Left ventricle myocardium inferior (tissue), 1 donor: ENCODE measurements around the gene BSDC1. TPM values are rescaled to one million over a fixed set of nuclear protein-coding genes. Genes with fewer than 3 reads are reported as not detected.
A peak's percentile ranks its signal among the peaks of the same experiment; 100 is the strongest.

Source experiments
- DNase-seq: peaks from one replicate; pipeline ENCODE4 v3.0.0-alpha.2; 2020
- H3K27ac ChIP-seq: fragments of 200-600 bp; replicated peaks from 2 replicates; pipeline ENCODE4 v1.8.0; 2021
- H3K27me3 ChIP-seq: fragments of 200-600 bp; 2 replicates; pipeline ENCODE4 v1.8.0; 2021; ENCODE audit warnings: low read depth
- H3K36me3 ChIP-seq: fragments of 200-600 bp; 2 replicates; pipeline ENCODE4 v1.8.0; 2021
- H3K4me1 ChIP-seq: fragments of 200-600 bp; 2 replicates; pipeline ENCODE4 v1.8.0; 2021
- H3K4me3 ChIP-seq: fragments of 200-600 bp; 2 replicates; pipeline ENCODE4 v1.8.0; 2021; ENCODE audit warnings: mild to moderate bottlenecking, moderate library complexity
- H3K9me3 ChIP-seq: fragments of 200-600 bp; replicated peaks from 2 replicates; pipeline ENCODE4 v1.8.0; 2021
- intact Hi-C: fragments of 100-400 bp; cut with micrococcal nuclease; formaldehyde crosslinking; loops from one replicate; pipeline ENCODE4 v1.11.0; 2022
- total RNA-seq: library from RNA; stranded (reverse); fragmentation: NEBNext Ultra II Directional; extraction: Animal tissue kit (Norgen Biotek cat#: 25700); gene quantifications from one replicate; pipeline ENCODE4 v1.2.1, GENCODE V29; 2021
- TF ChIP-seq, protein P1 (sequence below): fragments of 200-600 bp; IDR thresholded peaks from 2 replicates; pipeline ENCODE4 v1.8.0; 2021; ENCODE audit warnings: antibody characterized with exemption, mild to moderate bottlenecking, borderline replicate concordance
- donor health status: DM: no; HTN: yes; CAD: no; lungs with severe emphysema.

BSDC1 gene
- total RNA-seq, 1 donor from 2014 or later = 44.9 TPM

DNA sequence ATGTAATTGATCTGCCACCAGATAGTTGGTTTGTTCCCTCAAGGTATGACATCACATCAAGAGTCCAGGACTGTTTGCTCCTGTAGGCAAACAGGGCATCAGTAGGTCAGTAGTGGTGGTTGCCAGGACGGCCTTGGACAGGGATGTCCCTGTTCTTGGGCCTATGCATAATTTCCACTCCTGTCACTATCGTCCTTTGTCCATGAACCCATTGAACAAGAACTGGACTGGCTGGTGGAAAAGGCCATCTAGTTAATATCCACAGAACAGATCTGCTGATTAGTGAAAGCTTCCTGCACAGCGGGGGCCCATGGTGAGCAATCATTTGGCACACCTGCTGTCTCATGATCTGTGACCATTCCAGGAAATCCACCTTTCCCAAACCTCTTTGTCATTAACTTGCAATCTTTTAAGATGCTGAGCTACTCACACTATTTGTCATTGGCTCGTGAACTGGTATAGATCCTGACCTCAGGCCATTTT lies 12.4 kb upstream of the BSDC1 start:
- TF ChIP-seq, protein P1, sequence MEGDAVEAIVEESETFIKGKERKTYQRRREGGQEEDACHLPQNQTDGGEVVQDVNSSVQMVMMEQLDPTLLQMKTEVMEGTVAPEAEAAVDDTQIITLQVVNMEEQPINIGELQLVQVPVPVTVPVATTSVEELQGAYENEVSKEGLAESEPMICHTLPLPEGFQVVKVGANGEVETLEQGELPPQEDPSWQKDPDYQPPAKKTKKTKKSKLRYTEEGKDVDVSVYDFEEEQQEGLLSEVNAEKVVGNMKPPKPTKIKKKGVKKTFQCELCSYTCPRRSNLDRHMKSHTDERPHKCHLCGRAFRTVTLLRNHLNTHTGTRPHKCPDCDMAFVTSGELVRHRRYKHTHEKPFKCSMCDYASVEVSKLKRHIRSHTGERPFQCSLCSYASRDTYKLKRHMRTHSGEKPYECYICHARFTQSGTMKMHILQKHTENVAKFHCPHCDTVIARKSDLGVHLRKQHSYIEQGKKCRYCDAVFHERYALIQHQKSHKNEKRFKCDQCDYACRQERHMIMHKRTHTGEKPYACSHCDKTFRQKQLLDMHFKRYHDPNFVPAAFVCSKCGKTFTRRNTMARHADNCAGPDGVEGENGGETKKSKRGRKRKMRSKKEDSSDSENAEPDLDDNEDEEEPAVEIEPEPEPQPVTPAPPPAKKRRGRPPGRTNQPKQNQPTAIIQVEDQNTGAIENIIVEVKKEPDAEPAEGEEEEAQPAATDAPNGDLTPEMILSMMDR = no peak
- H3K36me3 ChIP-seq = no peaks in the 10 kb centered on the region
- H3K27ac ChIP-seq = no peak overlapping the region
- no peaks in the 10 kb centered on the region for H3K27me3 ChIP-seq
- H3K4me1 ChIP-seq = no peaks in the 10 kb centered on the region
- no peak overlapping the region for H3K4me3 ChIP-seq
- intact Hi-C loops = no loop called here
- H3K9me3 ChIP-seq = no peaks in the 10 kb centered on the region
- no peak for DNase-seq

DNA sequence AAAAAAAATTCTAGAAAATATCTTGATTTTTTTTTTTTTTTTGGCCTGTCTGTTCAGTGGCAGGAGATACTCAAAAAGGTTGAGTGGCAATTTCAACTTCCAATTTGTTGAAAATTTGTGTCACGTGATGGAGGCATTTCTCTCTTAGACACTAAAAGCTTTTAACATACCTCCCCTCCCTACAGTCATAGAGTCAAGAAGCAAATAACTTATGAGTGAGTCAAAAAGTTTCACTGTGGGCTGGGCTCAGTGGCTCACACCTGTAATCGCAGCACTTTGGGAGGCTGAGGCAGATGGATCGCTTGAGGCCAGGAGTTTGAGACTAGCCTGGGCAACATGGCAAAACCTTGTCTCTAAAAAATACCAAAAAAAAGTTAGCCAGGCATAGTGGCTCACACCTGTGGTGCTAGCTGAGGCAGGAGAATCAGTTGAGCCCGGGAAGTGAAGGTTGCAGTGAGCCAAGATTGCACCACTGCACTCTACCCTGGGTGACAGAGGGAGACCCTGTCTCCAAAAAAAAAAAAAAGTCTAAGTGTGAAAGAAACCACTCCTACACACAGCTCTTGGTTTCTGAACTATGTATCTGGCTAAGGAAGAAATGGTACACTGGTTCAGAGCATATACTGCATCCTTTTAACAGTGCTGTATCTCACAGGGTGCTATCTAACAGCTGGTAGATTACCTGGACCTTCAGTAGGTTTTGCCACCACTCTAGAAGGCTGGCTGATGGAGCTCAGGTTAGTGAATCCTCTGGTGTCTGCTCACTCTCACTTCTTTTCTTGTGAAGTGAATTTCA lies 11.6 kb upstream of the BSDC1 start:
- intact Hi-C loops = no loop called here
- Histone ChIP-seq H3K9me3 (no peaks in the 10 kb centered on the region), H3K4me1 (peaks cover 5% of the 10 kb centered on the region), H3K36me3 (no peaks in the 10 kb centered on the region), H3K4me3 (no peak overlapping the region), H3K27ac (no peak overlapping the region), H3K27me3 (no peaks in the 10 kb centered on the region)
- TF ChIP-seq, protein P1 = no peak
- DNase-seq = no peak

DNA sequence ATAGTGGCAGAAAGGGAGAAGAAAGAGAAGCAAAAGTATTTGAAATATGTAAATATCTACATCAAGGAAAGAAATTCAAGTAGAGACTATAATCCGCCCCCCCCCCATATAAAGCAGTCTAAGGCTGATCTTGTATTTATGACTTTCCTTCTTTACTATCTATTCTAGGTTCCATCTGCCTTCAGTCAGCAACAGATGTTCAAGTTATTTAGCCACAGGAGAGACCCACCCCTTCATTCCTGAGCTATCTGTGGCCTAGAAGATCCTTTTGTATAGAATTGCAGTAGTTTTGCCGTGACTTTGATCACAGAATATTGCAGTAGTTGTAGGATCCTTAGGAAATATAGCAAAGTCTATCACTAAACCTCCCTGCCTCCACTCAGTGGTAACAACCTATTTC lies 10.7 kb upstream of the BSDC1 start:
- no peaks in the 10 kb centered on the region for H3K9me3 ChIP-seq
- intact Hi-C loops = no loop called here
- H3K4me1 ChIP-seq = peaks cover 5% of the 10 kb centered on the region
- H3K27ac ChIP-seq = no peak overlapping the region
- no peaks in the 10 kb centered on the region for H3K27me3 ChIP-seq
- no peak overlapping the region for H3K4me3 ChIP-seq
- H3K36me3 ChIP-seq = no peaks in the 10 kb centered on the region
- DNase-seq = no peak
- TF ChIP-seq, protein P1 = no peak

DNA sequence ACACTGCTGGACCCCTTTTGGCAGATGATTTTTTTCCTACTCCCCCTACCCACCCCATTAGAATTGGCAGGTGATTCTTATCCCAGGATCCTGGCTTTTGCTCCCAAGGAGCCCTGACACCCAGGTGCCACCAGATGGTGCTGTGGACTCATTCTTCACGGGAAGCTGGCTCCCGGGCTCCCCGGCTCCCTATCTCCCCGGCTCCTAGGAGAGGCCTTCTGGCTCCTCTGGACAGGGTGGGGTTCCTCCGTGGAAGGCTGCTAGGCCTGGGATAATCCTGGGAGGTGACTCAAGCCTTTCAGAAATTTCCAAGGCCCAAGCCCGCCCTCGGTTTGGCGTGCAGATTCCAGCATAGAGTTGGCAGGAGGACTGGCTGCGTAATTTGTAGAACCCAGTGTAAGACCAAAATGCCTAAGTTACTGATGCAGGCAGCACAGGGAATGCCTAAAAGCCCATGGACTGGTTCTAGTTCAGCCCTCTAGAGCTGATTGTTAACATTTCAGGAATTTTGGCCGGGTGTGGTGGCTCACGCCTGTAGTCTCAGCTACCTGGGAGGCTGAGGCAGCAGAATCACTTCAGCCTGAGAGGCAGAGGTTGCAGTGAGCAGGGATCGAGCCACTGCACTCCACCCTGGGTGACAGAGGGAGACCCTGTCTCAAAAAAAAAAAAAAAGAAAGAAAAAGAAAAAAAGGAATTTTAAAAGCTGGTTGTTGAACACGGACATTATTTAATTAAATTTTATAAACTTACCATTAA lies 6.8 kb upstream of the BSDC1 start:
- peak overlapping the region; percentile 77 for H3K27ac ChIP-seq
- H3K4me1 ChIP-seq = peaks cover 5% of the 10 kb centered on the region
- DNase-seq = peak; percentile 83
- H3K27me3 ChIP-seq = no peaks in the 10 kb centered on the region
- H3K9me3 ChIP-seq = no peaks in the 10 kb centered on the region
- no peak overlapping the region for H3K4me3 ChIP-seq
- intact Hi-C loops = no loop called here
- H3K36me3 ChIP-seq = no peaks in the 10 kb centered on the region
- TF ChIP-seq, protein P1 = peak; percentile 94

DNA sequence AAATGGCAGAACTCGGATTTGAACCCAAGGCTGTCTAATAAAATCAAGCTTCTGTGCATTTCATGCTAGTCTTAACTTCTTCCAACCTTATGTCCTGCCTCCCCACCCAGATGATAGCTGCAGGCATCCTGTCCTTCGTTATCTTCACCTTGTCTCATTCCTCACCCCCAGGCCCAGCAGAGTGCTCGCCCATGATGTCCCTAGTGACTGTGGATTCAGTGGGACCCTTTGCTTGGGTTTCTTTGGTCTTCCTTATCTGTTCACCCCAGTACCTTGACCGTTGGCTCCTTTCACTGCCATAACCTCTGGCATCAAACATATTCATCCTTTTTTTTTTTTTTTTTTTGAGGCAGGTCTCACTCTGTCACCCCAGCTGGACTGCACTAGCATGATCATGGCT lies 5.6 kb upstream of the BSDC1 start:
- H3K27me3 ChIP-seq = no peaks in the 10 kb centered on the region
- no peaks in the 10 kb centered on the region for H3K9me3 ChIP-seq
- TF ChIP-seq, protein P1 = no peak
- DNase-seq = no peak
- no peak overlapping the region for H3K27ac ChIP-seq
- no peak overlapping the region for H3K4me3 ChIP-seq
- H3K4me1 ChIP-seq = peaks cover 14% of the 10 kb centered on the region
- intact Hi-C loops = no loop called here
- no peaks in the 10 kb centered on the region for H3K36me3 ChIP-seq
